HEK293 (cell line): ENCODE data around the gene WDR36.

Source experiments
- CTCF ChIA-PET: fragments of 350-600 bp; formaldehyde crosslinking; extraction: SDS; loops from one replicate; lab custom pipeline; 2021; ENCODE audit warnings: antibody characterized with exemption; lab: Yijun Ruan, JAX
- POLR2A ChIA-PET: fragments of 300-600 bp; formaldehyde crosslinking; extraction: SDS; loops from one replicate; lab custom pipeline; 2020; ENCODE audit warnings: antibody characterized with exemption, inconsistent platforms; lab: Yijun Ruan, JAX
- H3K27ac ChIP-seq: fragments of 200-500 bp; sonication (Bioruptor generic); 2 replicates; pipeline ENCODE4 v1.5.1; 2014; ENCODE audit warnings: low read depth, low read length, control low read depth, inconsistent platforms; ENCODE audit errors: extremely low read depth
- H3K36me3 ChIP-seq, 2 experiments: fragments of 200-500 bp in 1 of 2; sonication (Bioruptor generic) in 1 of 2; 1 replicate in 1 of 2; 2 replicates in 1 of 2; pipeline ENCODE4 v1.5.1; 2014 to 2017; ENCODE audit warnings: inconsistent platforms in 2 of 2, low read length in 2 of 2; ENCODE audit not compliant: control insufficient read depth in 2 of 2, insufficient read depth in 1 of 2
- H3K4me1 ChIP-seq: fragments of 200-500 bp; sonication (Bioruptor generic); 2 replicates; pipeline ENCODE4 v1.5.1; 2014; ENCODE audit warnings: mild to moderate bottlenecking, low read length, inconsistent platforms; ENCODE audit not compliant: control insufficient read depth, insufficient read depth
- H3K4me3 ChIP-seq: 2 replicates; pipeline ENCODE4 v1.5.1; 2011; ENCODE audit warnings: low read depth, mild to moderate bottlenecking, control low read depth, low read length, moderate library complexity
- H3K9me3 ChIP-seq: fragments of 200-500 bp; sonication (Bioruptor generic); 2 replicates; pipeline ENCODE4 v1.5.1; 2014; ENCODE audit warnings: low read depth, low read length, inconsistent platforms; ENCODE audit not compliant: control insufficient read depth, insufficient read depth
- BCL11A ChIP-seq: fragments of 450-650 bp; formaldehyde crosslinking; IDR thresholded peaks from 2 replicates; pipeline ENCODE4 v1.5.1; 2016; ENCODE audit warnings: low read depth, missing biosample characterization, missing genetic modification characterization
- EGR2 ChIP-seq: fragments of 450-650 bp; formaldehyde crosslinking; IDR thresholded peaks from 2 replicates; pipeline ENCODE4 v1.5.1; 2016; ENCODE audit warnings: low read depth, missing biosample characterization, missing genetic modification characterization
- KLF17 ChIP-seq: fragments of 450-650 bp; formaldehyde crosslinking; IDR thresholded peaks from 2 replicates; pipeline ENCODE4 v1.5.1; 2016; ENCODE audit warnings: missing biosample characterization, missing genetic modification characterization
- PRDM2 ChIP-seq: fragments of 450-650 bp; formaldehyde crosslinking; IDR thresholded peaks from 2 replicates; pipeline ENCODE4 v1.5.1; 2016; ENCODE audit warnings: missing biosample characterization, missing genetic modification characterization, borderline replicate concordance
- PRDM6 ChIP-seq: fragments of 450-650 bp; formaldehyde crosslinking; IDR thresholded peaks from 2 replicates; pipeline ENCODE4 v1.5.1; 2017; ENCODE audit warnings: missing biosample characterization, missing genetic modification characterization
- ZNF24 ChIP-seq: fragments of 450-650 bp; formaldehyde crosslinking; IDR thresholded peaks from 2 replicates; pipeline ENCODE4 v1.5.1; 2016; ENCODE audit warnings: missing biosample characterization, missing genetic modification characterization
- ZNF335 ChIP-seq: fragments of 450-650 bp; formaldehyde crosslinking; conservative IDR thresholded peaks from 2 replicates; pipeline ENCODE4 v1.5.1; 2016; ENCODE audit warnings: missing biosample characterization, missing genetic modification characterization
- ZNF585B ChIP-seq: fragments of 450-650 bp; formaldehyde crosslinking; IDR thresholded peaks from 2 replicates; pipeline ENCODE4 v1.5.1; 2016; ENCODE audit warnings: missing biosample characterization, missing genetic modification characterization
- ZNF596 ChIP-seq: fragments of 450-650 bp; IDR thresholded peaks from 2 replicates; pipeline ENCODE4 v1.5.0; 2018; ENCODE audit warnings: missing biosample characterization, mild to moderate bottlenecking, missing genetic modification characterization, moderate library complexity
- ZNF701 ChIP-seq: fragments of 450-650 bp; formaldehyde crosslinking; IDR thresholded peaks from 2 replicates; pipeline ENCODE4 v1.5.1; 2016; ENCODE audit warnings: missing biosample characterization, missing genetic modification characterization
- ZNF704 ChIP-seq: fragments of 450-650 bp; formaldehyde crosslinking; IDR thresholded peaks from 2 replicates; pipeline ENCODE4 v1.5.1; 2016; ENCODE audit warnings: missing biosample characterization, missing genetic modification characterization
- ZNF777 ChIP-seq: fragments of 450-650 bp; formaldehyde crosslinking; IDR thresholded peaks from 2 replicates; pipeline ENCODE4 v1.5.1; 2017; ENCODE audit warnings: missing biosample characterization, missing genetic modification characterization, borderline replicate concordance
- ZNF791 ChIP-seq: fragments of 450-650 bp; formaldehyde crosslinking; IDR thresholded peaks from 2 replicates; pipeline ENCODE4 v1.5.1; 2016; ENCODE audit warnings: missing biosample characterization, missing genetic modification characterization

The WDR36 gene

GRCh38 chr5:111070272-111071134 is 21.6 kb upstream of the WDR36 start (continued):
- no peak for TF ChIP-seq BCL11A (tag by site-specific recombination)
- no peak for TF ChIP-seq ZNF777 (tag by site-specific recombination)
- TF ChIP-seq ZNF791: no peak
- no peak for TF ChIP-seq ZNF701
- no peak for TF ChIP-seq EGR2 (tag by site-specific recombination)
- no peak for TF ChIP-seq PRDM6 (tag by site-specific recombination)
- no peak for TF ChIP-seq PRDM2
- no peak for TF ChIP-seq ZNF335 (tag by site-specific recombination)
- TF ChIP-seq KLF17: no peak
- TF ChIP-seq ZNF596 (tag by site-specific recombination): no peak
- TF ChIP-seq ZNF24 (tag by site-specific recombination): no peak

GRCh38 chr5:111071413-111071812 is 20.7 kb upstream of the WDR36 start, which contains the start of gene TSLP:
Gene TSLP, plus strand, starts transcription at chr5:111071713. Its CDS starts 178 bp downstream, at chr5:111071891.
- CTCF ChIA-PET: interaction anchor here (0.8 kb wide), 1 partner anchor 86 kb away, joined by 4 read pairs; no protein-coding TSS in a partner anchor
- H3K9me3 ChIP-seq: no peaks in the 10 kb centered on the region
- no peaks in the 10 kb centered on the region for H3K36me3 ChIP-seq
- peak within 1 kb of the TSS; percentile 47 for H3K4me3 ChIP-seq
- TF ChIP-seq ZNF704: no peak
- TF ChIP-seq ZNF585B (tag by site-specific recombination): no peak
- TF ChIP-seq, all 188 proteins: peak for 0
- Histone ChIP-seq H3K4me1 (no peaks in the 10 kb centered on the region), H3K27ac (no peak within 1 kb of the TSS)
- POLR2A ChIA-PET: no interaction called here
